ENCODE results near the gene C19orf53.

GRCh38 chr19:13757805-13758772 is 16.2 kb upstream of the C19orf53 start:
- no peak for TF ChIP-seq CTCF (IDR thresholded peaks at IDR 0.05)
- no peak for TF ChIP-seq POLR2A (IDR thresholded peaks at IDR 0.05)

Measured in esophagus squamous epithelium (tissue), 4 donors.